Stimulated activated CD8-positive, alpha-beta memory T cell treated with anti-CD3 and anti-CD28 coated beads, Interleukin-12 subunit alpha, Interleukin-12 subunit beta, amount 100 ng/mL, for 24 hours (primary cell): ENCODE data around the gene RHOT2.

Experiments
- DNase-seq: peaks from one replicate; pipeline ENCODE4 v3.0.0-alpha.2; 2020; ENCODE audit errors: extremely low read depth

RHOT2 gene

GRCh38 chr16:715477-716199, 47.7 kb downstream of the RHOT2 start:
- DNase-seq, result no peak

- no peak for DNase-seq
Measured at GRCh38 chr16:716200-716568, 48.3 kb downstream of the RHOT2 start.

DNA sequence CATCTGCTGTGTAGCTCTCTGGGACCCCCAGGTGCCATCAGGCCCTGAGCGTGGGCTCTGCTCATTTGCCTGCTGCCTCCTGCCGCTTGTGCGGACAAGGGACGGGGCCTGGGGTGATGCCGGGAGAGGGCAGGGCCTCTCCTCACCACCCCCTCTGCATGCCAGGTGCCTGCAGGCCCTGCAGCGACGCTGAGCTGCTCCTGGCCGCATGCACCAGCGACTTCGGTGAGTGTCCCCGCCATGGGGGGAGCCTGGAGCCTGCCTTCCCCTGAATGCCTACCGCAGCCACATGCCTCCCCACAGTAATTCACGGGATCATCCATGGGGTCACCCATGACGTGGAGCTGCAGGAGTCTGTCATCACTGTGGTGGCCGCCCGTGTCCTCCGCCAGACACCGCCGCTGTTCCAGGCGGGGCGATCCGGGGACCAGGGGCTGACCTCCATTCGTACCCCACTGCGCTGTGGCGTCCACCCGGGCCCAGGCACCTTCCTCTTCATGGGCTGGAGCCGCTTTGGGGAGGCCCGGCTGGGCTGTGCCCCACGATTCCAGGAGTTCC, 48.9 kb downstream of the RHOT2 start:
- DNase-seq, result no peak

DNA sequence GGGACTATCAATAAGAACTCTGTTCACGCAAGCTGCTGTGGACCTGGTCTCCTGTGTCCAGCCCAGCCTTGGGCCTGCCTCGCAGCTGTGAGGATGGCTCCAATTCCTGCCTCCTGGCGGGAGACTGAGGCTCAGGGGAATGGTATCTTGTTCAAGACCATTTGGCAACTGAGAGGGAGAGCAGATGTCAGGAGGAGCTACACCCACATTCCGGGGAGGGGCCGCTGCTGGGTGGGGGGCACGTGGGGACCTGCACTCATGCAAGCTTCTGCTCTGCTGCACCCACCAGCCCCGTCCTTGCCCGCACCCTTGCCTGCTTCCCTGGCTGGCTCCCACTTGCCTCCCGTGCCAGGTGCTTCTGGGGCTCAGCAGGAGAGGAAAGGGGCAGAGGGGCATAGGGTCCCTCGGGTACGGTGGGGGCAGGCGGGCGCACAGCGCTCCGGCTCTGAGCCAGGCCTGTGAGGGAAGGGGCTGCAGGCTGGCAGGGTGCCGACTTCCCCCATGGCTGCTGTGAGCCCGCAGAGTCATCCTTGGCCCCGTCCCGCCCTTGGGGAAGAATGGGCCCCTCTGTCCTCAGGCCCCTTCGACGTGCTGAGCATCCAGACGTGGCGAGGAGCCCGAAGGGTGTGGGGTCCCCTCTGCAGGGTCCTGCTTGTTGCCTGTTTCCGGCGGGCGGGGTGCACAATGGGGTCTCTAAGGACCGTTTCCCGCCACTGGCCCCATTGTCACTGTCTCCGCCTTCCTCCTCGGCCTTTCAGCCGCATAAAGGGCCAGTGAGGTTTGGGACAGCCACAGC, 49.7 kb downstream of the RHOT2 start:
- no peak for DNase-seq

DNA sequence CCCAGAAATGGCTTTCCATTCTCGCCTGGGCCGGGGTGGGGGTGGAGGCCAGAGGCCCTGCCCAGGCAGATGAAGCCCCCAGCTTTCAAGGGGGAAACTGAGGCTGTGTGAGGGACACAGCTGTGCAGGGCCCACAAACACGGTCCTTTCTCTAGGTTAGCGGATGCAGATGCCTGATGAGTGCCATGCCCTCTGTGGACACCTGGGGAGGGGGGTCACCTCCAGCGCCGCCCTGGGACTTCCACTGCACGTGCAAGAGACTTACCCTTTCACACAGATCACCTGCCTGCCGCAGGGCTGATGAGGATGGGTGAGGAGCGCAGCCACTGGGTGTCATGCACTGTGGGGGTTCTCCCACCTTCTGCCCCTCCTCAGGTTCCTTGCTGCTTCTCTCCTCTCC, 50.5 kb downstream of the RHOT2 start:
- no peak for DNase-seq

GRCh38 chr16:718922-719321, 51.0 kb downstream of the RHOT2 start:
- no peak for DNase-seq

GRCh38 chr16:719815-720446, 52.0 kb downstream of the RHOT2 start:
- no peak for DNase-seq

DNA sequence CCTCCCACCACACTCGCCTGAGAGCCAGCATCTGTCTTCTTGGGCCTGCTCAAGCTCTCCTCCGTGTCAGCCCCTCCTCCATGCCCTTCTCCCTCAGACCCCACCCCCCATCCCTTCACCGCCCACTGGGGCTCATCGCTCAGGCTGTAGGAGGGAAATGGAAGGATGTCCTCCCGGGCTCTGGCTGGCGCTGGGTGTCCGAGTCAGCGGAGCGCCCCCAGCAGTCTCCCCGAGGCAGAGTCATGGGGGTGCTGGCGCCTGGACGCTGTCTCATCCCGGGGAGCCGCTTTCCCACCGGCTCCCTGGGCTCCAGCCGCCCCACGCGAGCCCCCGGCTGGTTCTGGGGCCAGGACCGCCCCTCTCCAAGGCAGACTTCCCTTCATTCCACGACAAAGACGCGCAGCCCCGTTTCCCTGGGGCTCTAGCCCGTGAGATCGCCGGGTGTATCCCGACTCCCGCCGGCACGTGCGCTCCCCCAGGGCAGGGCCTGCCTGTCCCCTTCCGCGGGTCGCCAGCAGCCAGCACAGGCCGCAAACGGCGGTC, 52.6 kb downstream of the RHOT2 start:
- no peak for DNase-seq

DNA sequence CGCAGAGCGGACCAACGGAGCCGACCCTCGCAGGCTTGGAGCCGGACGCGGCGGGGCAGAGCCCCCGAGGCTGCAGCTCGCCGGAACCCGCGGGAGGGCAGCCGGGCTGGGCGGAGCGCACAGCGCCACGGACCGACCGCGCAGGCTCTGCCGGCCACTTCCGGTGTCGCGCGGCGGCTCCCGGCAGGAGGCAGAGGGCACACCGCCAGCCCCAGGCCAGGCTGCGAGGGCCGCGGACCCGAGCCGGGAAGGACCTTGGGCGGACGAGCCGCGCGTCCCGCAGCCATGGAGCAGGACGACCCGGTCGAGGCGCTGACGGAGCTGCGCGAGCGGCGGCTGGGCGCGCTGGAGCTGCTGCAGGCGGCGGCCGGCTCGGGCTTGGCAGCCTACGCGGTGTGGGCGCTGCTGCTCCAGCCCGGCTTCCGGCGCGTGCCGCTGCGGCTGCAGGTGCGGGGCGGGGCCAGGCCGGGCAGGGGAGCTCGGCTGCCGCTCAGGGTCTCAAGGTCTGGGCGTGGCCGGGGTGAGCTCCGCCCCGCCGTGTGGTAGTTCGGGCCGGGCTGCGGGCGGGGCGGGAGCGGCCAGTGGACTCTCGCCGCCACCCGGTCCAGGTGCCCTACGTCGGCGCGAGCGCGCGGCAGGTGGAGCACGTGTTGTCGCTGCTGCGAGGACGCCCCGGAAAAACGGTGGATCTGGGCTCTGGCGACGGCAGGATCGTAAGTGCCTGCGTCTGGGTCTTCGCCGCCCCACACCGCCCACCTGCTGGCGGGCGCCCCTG, 53.2 kb downstream of the RHOT2 start, which contains the start of gene ANTKMT:
Gene ANTKMT, plus strand, starts transcription at position 157 of the 775 bp plus-strand sequence. Its CDS starts 129 bp downstream, at position 286.
- DNase-seq, result peak; percentile 56

- no peak for DNase-seq
Measured at GRCh38 chr16:721765-722540, 54.0 kb downstream of the RHOT2 start.

GRCh38 chr16:722835-723633, 55.1 kb downstream of the RHOT2 start:
- no peak for DNase-seq

- DNase-seq, result no peak
Measured at GRCh38 chr16:723695-724094, 55.8 kb downstream of the RHOT2 start.
